Right atrium auricular region (tissue), 2 donors: ENCODE measurements around the gene PADI1. TPM values are rescaled to one million over a fixed set of nuclear protein-coding genes. Genes with fewer than 3 reads are reported as not detected.

Source experiments
- DNase-seq: peaks from one replicate; pipeline ENCODE4 v3.0.0-alpha.2; 2019; ENCODE audit warnings: low spot score
- H3K27ac ChIP-seq, 2 donors: fragments of 200-600 bp; sonication (generic); 1 replicate in 1 of 2; 2 replicates in 1 of 2; pipeline ENCODE4 v1.5.1; 2016 to 2019
- H3K27me3 ChIP-seq, 2 donors: fragments of 200-600 bp; sonication (generic); one replicate each; pipeline versions ENCODE4 v1.5.1 to v1.6.0; 2017 to 2019
- H3K36me3 ChIP-seq: fragments of 200-600 bp; sonication (generic); one replicate; pipeline ENCODE4 v1.5.1; 2016
- H3K4me1 ChIP-seq, 2 donors: fragments of 200-600 bp; sonication (generic); one replicate each; pipeline versions ENCODE4 v1.5.1 to v1.6.0; 2017 to 2019
- H3K4me3 ChIP-seq, 2 donors: fragments of 200-600 bp; sonication (generic); 1 replicate in 1 of 2; 2 replicates in 1 of 2; pipeline ENCODE4 v1.5.1; 2017 to 2019; ENCODE audit warnings: mild to moderate bottlenecking in 1 of 2, moderate library complexity in 1 of 2
- H3K9me3 ChIP-seq, 2 donors: fragments of 200-600 bp; sonication (generic); one replicate each; pipeline ENCODE4 v1.5.1; 2019
- CTCF ChIP-seq, 2 donors: fragments of 200-600 bp; sonication (generic); IDR thresholded peaks; one replicate each; pipeline ENCODE4 v1.5.1; 2019; ENCODE audit warnings: antibody characterized with exemption in 2 of 2
- total RNA-seq, 2 donors: library from RNA; depleted of rRNA; stranded (reverse); fragments of >200 nt; gene quantifications; one replicate each; pipeline ENCODE4 v1.1.0, GENCODE V29; 2016

The PADI1 gene
- total RNA-seq, 2 donors from 2014 or later: not detected

DNA sequence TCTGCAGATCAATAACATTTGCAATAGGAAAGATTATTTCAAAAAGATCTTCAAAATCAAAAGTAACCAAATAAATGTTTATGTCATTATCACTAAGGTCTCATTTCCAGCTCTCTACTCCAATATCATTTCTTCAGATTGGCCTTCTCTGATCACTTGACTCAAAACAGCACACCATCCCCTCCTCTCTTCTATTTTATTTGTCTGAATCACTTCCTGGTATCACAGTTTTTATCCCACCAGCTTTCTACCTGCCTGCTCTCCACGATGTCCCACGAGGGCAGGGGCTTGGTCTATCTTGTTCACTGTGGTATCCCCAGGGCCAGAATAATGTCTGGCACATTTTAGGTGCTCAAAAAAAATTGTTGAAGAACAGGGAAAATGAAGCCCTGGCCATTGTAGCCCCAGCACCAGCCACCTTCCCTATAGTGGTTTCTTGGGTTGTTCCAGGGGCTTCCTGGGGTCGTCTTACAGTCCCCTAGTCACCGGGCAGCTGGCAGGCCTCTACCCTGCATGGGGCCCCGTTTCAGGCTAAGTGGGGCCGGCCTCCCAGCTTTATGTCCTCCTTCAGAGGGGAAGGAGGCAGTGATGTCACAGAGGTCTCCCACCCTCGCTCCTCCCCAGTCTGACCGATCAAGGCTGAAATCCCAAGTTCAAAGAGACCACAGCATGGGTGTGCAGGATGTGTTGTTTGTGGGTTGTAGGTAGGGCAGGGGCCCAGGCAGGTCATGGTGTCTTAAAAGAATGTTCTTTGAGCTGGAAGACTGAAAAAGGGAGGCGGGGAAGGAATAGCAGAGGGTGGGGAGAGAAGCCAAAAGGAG lies 3.5 kb upstream of the PADI1 start:
- TF ChIP-seq CTCF (IDR thresholded peaks at IDR 0.05): no peak

DNA sequence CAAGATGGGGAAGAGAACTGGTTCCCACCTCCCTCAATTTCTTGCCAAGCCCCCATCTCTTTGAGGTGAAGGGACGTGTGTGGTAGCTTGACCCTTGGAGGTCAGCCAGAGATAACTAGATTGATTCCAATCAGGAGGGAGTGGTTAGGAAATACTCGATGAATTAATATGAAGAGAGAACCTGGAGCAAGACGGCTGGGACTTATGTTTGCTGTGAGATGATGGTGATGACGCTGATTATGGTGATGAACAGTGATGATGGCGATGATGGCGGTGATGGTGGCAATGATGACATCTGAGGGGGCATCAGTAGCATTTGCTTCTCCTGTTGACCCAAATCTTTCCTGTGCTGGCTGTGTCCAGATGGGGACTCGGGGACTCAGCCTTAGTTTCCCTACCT lies 724 bp downstream of the PADI1 start:
- Histone ChIP-seq H3K27me3 (no peaks in the 10 kb centered on the region), H3K27ac (no peak overlapping the region), H3K36me3 (no peaks in the 10 kb centered on the region), H3K9me3 (no peaks in the 10 kb centered on the region), H3K4me3 (no peak overlapping the region), H3K4me1 (no peaks in the 10 kb centered on the region)
- no peak for DNase-seq
- TF ChIP-seq CTCF (IDR thresholded peaks at IDR 0.05): no peak

More for the DNA sequence above, 3.5 kb upstream of the PADI1 start:
- H3K9me3 ChIP-seq: no peaks in the 10 kb centered on the region
- no peaks in the 10 kb centered on the region for H3K36me3 ChIP-seq
- H3K4me3 ChIP-seq: no peak overlapping the region
- no peaks in the 10 kb centered on the region for H3K27me3 ChIP-seq
- DNase-seq: no peak
- no peak overlapping the region for H3K27ac ChIP-seq
- no peaks in the 10 kb centered on the region for H3K4me1 ChIP-seq

DNA sequence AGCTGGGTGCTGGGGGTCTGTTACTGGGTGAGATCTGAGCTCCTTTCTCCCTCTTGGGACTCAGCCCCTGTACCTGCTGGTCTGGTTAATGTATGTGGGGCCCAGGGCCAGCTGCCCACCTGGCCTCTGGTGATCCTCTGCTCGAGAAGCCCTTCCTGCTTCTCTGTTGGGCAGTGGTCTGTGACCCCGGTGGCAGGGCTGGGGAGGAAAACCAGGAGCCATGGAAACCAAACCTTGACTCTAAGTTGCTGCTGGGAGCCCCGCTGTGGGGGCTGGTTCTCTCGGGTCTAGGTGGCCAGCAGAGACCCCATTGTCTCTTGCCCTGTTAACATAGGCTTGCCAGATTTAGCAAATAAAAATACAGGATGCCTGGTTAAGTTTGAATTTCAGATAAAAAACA lies 1.3 kb downstream of the PADI1 start:
- H3K27ac ChIP-seq: no peak overlapping the region
- H3K27me3 ChIP-seq: no peaks in the 10 kb centered on the region
- no peak for TF ChIP-seq CTCF (IDR thresholded peaks at IDR 0.05)
- H3K9me3 ChIP-seq: no peaks in the 10 kb centered on the region
- DNase-seq: no peak
- no peaks in the 10 kb centered on the region for H3K36me3 ChIP-seq
- H3K4me1 ChIP-seq: no peaks in the 10 kb centered on the region
- H3K4me3 ChIP-seq: no peak overlapping the region

- Histone ChIP-seq H3K27me3 (no peaks in the 10 kb centered on the region), H3K4me3 (no peak overlapping the region), H3K4me1 (no peaks in the 10 kb centered on the region), H3K27ac (no peak overlapping the region), H3K9me3 (no peaks in the 10 kb centered on the region), H3K36me3 (no peaks in the 10 kb centered on the region)
- no peak for TF ChIP-seq CTCF (IDR thresholded peaks at IDR 0.05)
- DNase-seq: no peak
Observed at GRCh38 chr1:17207046-17207445, 2.1 kb downstream of the PADI1 start.

GRCh38 chr1:17207540-17207939 lies 2.6 kb downstream of the PADI1 start:
- Histone ChIP-seq H3K9me3 (no peaks in the 10 kb centered on the region), H3K36me3 (no peaks in the 10 kb centered on the region), H3K4me3 (no peak overlapping the region), H3K27me3 (no peaks in the 10 kb centered on the region), H3K27ac (no peak overlapping the region), H3K4me1 (peaks cover 0 to 1% of the 10 kb centered on the region in 2 donors)
- no peak for DNase-seq
- TF ChIP-seq CTCF (IDR thresholded peaks at IDR 0.05): no peak
